ENCODE results near the gene TMEM184A.

- TF ChIP-seq POLR2AphosphoS5 (IDR thresholded peaks at IDR 0.05; ENCODE audit: borderline replicate concordance, low read depth, low read length): no peak
- no peak for TF ChIP-seq EZH2 (IDR thresholded peaks at IDR 0.05)
- TF ChIP-seq FOXP2 (optimal IDR thresholded peaks at IDR 0.05; ENCODE audit: control extremely low read depth, extremely low read length, insufficient read depth): no peak
Measured at GRCh38 chr7:1509226-1509625, 46.8 kb downstream of the TMEM184A start.

Measured in SK-N-MC (cell line).